Activated CD8-positive, alpha-beta memory T cell treated with anti-CD3 and anti-CD28 coated beads for 36 hours (primary cell): ENCODE results near the gene PRRX2. TPM values are rescaled to one million over a fixed set of nuclear protein-coding genes. Genes with fewer than 3 reads are reported as not detected.

Experiments
- CTCF ChIA-PET: fragments of 350-600 bp; sonication (Branson Sonifier 250); formaldehyde crosslinking; loops from one replicate; lab custom pipeline; 2021; ENCODE audit warnings: antibody characterized with exemption; lab: Charles Lee
- POLR2A ChIA-PET: fragments of 350-600 bp; sonication (Branson Sonifier 250); formaldehyde crosslinking; loops from one replicate; lab custom pipeline; 2021; ENCODE audit warnings: antibody characterized with exemption; lab: Charles Lee
- total RNA-seq, 2 experiments: library from RNA; stranded (reverse); gene quantifications; one replicate each; pipeline ENCODE4 v1.2.3, GENCODE V29; 2021

The PRRX2 gene
- under 1 TPM; 0.63 to 0.99 TPM for total RNA-seq

DNA sequence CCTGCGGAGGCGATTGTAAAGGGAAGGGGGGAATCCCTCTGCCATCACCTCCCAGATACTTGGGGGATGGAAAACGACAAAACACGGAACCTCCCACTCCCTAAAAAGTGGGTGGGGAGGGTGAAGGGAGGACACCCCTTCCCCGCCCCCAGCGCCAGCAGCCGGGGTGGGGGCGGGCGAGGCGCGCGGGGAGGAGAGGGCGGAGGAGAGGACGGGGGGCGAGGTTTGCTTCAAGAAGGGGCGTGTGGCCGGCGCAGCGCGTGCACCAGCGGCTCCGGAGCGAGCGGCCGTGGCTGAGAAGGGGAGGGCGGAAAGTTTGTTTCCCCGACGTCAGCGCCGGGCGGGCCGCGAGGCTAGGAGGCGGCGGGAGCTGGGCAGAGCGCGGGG is at the start of gene PRRX2:
Gene PRRX2 (plus strand): TSS at position 259 of the 387 bp plus-strand sequence. CDS start 221 bp downstream, outside the sequence.
- ChIA-PET CTCF (no interaction called here), POLR2A (no interaction called here)

- POLR2A ChIA-PET: no interaction called here
- CTCF ChIA-PET: interaction anchor here (0.7 to 1.5 kb wide), 3 partner anchors 8 to 485 kb away, joined by 3 to 4 read pairs (median 3); no protein-coding TSS in a partner anchor
Measured at GRCh38 chr9:129617167-129617566, 48.3 kb upstream of the PRRX2 start.

- POLR2A ChIA-PET: no interaction called here
- CTCF ChIA-PET: interaction anchor here (0.6 to 8.6 kb wide), 7 partner anchors 7 to 488 kb away, joined by 3 to 72 read pairs (median 4); no protein-coding TSS in a partner anchor
Measured at GRCh38 chr9:129619787-129620668, 45.4 kb upstream of the PRRX2 start.

DNA sequence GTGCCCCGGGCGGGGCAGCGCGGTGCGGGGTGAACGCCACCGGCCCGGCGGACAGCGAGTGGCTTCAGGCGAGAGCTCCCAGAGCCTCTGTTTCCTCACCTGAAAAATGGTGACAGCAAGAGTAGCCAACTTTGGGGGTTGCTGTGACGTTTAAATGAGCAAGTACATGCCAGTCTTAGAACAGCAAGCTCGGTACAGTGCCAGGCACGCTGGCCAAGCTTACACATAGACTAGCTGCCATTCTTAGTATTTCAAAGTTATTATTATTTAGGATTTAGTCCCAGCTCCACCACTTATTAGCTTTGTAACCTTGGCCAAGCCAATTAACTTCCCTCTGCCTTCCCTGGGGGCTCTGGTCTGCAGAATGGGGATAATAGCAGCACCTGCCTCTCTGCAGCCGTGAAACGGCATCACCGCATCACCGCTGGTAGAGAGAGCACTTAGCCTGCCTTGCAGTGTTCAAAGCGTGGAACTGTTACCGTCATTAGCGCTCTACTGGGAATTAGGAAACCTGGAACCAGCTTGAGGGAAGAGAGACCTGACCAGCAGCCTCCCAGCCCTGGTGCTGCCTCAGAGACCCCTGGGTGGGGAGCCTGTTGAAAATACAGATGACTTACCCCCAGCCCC is 44.7 kb upstream of the PRRX2 start, which contains the start of gene C9orf50:
Gene C9orf50 (minus strand): TSS at position 433 of the 627 bp plus-strand sequence. CDS start 527 bp downstream, outside the sequence.
- ChIA-PET CTCF (interaction anchor here (0.6 to 8.6 kb wide), 7 partner anchors 8 to 489 kb away, joined by 3 to 72 read pairs (median 3); no protein-coding TSS in a partner anchor), POLR2A (interaction anchor here (0.6 kb wide), 1 partner anchor 184 kb away, joined by 4 read pairs; no protein-coding TSS in a partner anchor)

DNA sequence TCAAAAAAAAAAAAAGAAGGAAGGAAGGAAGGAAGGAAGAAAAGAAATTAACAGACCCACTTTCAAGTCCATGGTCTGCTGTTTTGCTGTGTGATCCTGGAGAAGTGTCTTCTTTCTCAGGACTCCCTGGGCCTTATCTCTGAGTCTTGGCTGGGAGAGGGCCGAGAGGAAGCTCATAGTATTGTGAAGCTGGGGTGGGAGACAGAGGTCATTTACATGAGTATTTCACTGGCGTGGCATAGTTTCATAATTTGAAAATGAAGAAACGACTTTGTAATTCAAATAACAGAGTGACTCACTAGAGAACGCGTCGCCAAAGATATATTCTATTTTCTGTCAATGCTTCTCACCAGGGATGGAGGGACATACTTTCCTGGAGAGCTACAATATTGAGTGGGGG is 42.1 kb upstream of the PRRX2 start:
- ChIA-PET CTCF (interaction anchor here (0.6 to 8.6 kb wide), 8 partner anchors 11 to 492 kb away, joined by 3 to 72 read pairs (median 20); partner anchors contain the start of gene ASB6), POLR2A (interaction anchor here (2.2 kb wide), 1 partner anchor 484 kb away, joined by 16 read pairs; no protein-coding TSS in a partner anchor)

DNA sequence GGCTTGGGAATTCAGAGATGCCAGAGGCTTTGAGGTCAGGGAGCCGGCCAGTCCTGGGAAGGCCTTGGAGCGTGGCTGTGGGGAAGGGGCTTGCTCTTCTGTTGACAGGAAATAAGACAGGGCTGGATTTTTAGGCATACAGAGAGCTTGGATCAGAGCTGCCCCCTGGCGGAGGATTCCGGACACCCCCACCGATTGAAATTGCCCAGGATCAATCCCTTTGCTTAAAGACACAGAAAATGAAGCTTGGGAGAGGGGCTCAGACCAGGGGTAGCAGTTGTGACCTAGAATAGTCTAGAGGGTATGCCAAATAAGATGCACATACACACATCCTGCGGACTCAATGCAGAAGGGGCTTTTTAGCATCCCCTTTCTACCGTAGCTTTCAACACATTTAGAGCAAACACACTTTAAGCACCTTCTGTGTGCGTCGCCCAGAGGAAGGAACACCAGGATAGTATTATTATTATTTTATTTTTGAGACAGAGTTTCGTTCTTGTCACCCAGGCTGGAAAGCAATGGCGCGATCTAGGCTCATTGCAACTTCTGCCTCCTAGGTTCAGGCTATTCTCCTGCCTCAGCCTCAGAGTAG is 41.2 kb upstream of the PRRX2 start:
- ChIA-PET CTCF (interaction anchor here (0.7 to 8.6 kb wide), 18 partner anchors 8 to 503 kb away, joined by 3 to 72 read pairs (median 3); partner anchors contain the start of gene ASB6), POLR2A (interaction anchor here (1.0 to 2.2 kb wide), 3 partner anchors 15 to 485 kb away, joined by 3 to 16 read pairs (median 3); no protein-coding TSS in a partner anchor)

DNA sequence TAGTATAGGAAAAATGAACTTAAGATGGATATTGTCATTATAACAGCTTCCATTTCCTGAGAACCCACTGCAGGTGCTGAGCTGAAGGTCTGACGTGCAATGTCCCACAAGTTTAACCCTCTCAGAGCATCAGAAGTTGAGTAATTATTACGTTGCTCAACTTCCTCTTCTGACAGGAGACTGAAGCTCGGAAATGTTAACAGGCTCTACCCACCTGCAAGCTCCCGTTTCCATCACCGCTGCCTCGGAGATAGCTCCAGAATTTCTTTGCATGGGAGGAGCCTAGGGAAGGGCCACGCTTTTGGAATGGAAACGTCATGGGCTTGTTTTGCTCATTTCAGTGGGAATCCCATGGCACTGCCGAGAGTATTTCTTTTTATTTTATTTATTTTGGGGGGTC is 40.5 kb upstream of the PRRX2 start:
- POLR2A ChIA-PET: interaction anchor here (1.0 to 2.2 kb wide), 3 partner anchors 14 to 485 kb away, joined by 3 to 16 read pairs (median 3); no protein-coding TSS in a partner anchor
- CTCF ChIA-PET: interaction anchor here (0.6 to 8.6 kb wide), 15 partner anchors 8 to 612 kb away, joined by 3 to 72 read pairs (median 4); partner anchors contain the start of gene ASB6

- ChIA-PET CTCF (interaction anchor here (0.7 to 8.6 kb wide), 10 partner anchors 13 to 495 kb away, joined by 3 to 72 read pairs (median 10); partner anchors contain the start of gene ASB6), POLR2A (interaction anchor here (0.6 to 1.5 kb wide), 5 partner anchors 12 to 448 kb away, joined by 3 to 6 read pairs (median 3); partner anchors contain the start of gene IER5L)
Measured at GRCh38 chr9:129626079-129626624, 39.3 kb upstream of the PRRX2 start, which contains the start of gene NTMT1. NTMT1 (plus strand) TSS chr9:129626163; CDS start chr9:129632704, 6,541 bp downstream.

- CTCF ChIA-PET: interaction anchor here (3.1 to 8.6 kb wide), 4 partner anchors 13 to 486 kb away, joined by 16 to 72 read pairs (median 46); partner anchors contain the start of gene ASB6
- POLR2A ChIA-PET: interaction anchor here (1.0 to 1.8 kb wide), 4 partner anchors 11 to 488 kb away, joined by 3 to 7 read pairs (median 4); no protein-coding TSS in a partner anchor
Measured at GRCh38 chr9:129626625-129627284, 38.7 kb upstream of the PRRX2 start.

DNA sequence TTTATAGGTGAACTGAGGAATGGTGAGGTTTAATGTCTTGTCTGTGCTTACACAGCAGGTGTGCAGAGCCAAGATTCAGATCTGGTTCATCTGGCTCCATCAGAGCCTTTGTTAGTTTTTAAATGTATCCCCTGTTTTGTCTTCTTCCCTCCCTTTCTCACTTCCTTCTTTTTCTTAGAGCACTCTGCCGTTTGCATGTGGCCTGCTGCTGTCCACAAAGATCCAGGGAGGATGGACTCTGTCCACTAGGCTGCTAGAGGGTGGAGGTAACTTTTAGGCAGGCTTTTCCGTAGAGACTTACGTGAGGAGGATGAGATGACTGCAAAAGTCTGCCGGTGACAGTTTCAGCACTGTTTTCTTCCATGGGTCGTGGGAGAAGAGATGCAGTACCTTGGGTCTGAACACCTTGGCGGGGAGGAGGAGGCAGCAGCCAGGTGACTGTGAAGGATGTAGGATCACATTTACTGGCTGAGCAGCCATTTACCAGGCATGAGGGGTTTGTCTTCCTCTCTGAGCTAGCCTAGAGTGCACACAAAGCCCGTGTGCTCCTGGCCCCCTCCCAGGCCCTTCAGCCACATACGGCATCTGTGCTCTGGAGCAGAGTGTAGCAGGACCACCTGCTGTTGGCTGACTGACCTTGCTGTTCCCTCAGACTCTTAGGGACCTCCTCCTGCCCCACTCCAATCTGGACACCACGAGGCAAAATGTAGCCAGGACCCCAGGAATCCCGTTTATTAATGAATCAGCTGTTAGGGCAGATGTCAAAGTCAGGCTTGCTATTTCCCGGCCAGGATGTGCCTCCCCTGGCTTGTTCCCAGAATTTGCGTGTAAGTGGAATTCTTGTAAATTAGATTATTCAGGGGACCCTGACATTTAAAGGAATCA is 37.6 kb upstream of the PRRX2 start:
- POLR2A ChIA-PET: interaction anchor here (1.0 to 1.8 kb wide), 4 partner anchors 10 to 489 kb away, joined by 3 to 7 read pairs (median 3); no protein-coding TSS in a partner anchor
- CTCF ChIA-PET: interaction anchor here (0.9 to 6.4 kb wide), 3 partner anchors 12 to 485 kb away, joined by 3 to 41 read pairs (median 3); partner anchors contain the start of gene ASB6

GRCh38 chr9:129628709-129629108 is 36.7 kb upstream of the PRRX2 start:
- ChIA-PET POLR2A (interaction anchor here (1.0 kb wide), 1 partner anchor 13 kb away, joined by 3 read pairs; no protein-coding TSS in a partner anchor), CTCF (interaction anchor here (0.9 to 6.4 kb wide), 3 partner anchors 11 to 486 kb away, joined by 3 to 41 read pairs (median 3); partner anchors contain the start of gene ASB6)

DNA sequence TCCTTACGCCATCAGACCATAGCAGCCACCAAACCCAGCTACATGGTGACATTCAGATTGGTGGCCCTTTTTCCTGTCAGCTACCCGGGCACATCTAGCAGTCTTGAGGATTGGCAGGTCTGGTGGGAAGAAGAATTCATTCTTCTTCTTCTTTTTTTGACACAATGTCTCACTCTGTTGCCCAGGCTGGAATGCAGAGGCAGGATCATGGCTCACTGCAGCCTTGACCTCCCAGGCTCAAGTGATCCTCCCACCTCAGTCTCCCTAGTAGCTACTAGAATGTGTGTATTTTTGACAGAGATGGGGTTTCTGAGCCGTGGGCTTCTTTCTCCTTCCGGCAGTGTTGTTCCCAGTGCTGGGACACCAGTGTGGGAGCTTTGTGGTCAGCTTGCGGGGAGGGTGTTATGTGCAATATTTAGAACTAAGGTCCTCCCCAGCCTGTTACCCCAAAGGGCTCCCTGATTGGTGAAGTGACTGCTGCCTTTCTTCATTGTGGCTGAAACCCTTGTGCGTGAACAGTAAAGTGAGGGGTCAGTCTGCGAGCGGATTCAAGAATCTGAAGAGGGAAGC is 36.1 kb upstream of the PRRX2 start:
- ChIA-PET POLR2A (interaction anchor here (1.0 kb wide), 1 partner anchor 12 kb away, joined by 3 read pairs; no protein-coding TSS in a partner anchor), CTCF (interaction anchor here (6.4 kb wide), 1 partner anchor 10 kb away, joined by 41 read pairs; the partner anchor contains the start of gene ASB6)

DNA sequence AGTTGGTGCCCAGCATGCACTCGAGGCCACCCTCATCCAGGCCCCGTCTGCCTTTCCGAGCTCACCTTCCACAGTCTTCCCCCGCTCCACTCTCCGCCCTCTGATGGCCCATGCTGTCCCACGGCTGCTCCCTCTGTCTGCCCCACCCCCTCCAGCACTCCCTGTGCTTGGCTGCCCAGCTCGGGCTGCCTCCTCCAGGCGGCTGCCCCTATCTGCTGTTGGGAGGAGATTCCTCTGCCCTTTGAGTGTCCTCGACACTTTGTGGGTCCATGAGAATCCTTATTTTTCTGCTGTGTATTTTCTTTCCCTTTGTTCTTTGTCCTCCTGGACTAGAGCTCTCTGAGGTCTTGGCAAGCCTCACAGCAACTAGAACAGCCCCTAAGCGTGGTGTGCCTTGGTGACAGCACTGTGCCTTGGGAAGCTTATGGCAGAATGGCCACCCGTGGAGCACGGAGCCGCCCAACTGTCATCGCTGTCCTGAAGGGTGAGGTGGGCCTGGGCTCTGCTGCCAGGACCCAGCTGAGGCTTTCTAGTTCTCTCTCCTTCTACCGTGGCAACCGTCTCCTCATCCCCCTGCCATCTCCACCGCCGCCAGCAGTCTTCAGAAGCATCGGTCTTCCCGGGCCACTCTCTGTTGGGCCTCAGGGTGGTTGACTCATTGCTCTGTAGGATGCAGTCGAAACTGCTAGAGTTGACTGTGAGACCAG is 34.3 kb upstream of the PRRX2 start:
- POLR2A ChIA-PET: no interaction called here
- CTCF ChIA-PET: interaction anchor here (1.0 to 1.6 kb wide), 3 partner anchors 9 to 489 kb away, joined by 3 to 4 read pairs (median 4); no protein-coding TSS in a partner anchor

GRCh38 chr9:129631674-129632129 is 33.7 kb upstream of the PRRX2 start:
- POLR2A ChIA-PET: interaction anchor here (0.5 kb wide), 1 partner anchor 186 kb away, joined by 3 read pairs; no protein-coding TSS in a partner anchor
- CTCF ChIA-PET: interaction anchor here (1.6 kb wide), 1 partner anchor 457 kb away, joined by 4 read pairs; no protein-coding TSS in a partner anchor
